Astrocyte of the cerebellum (primary cell): Measurements from ENCODE around the gene ZNF599.
"Not testable (repeated sequence)": the region's sequence is repeated elsewhere in the genome, so short reads cannot be mapped to it uniquely, and the experiment has no call there.

Experiments
- DNase-seq: peaks from one replicate; pipeline ENCODE4 v3.0.0-alpha.2; 2011; ENCODE audit warnings: low read depth
- H3K4me3 ChIP-seq: 2 replicates; pipeline ENCODE4 v1.5.1; 2011; ENCODE audit warnings: mild to moderate bottlenecking, low read depth, low read length, moderate library complexity
- in situ Hi-C: cut with HindIII; loops from 2 replicates; pipeline ENCODE4 v1.10.0; 2017; ENCODE audit warnings: low sequenced_read_pairs
- TF ChIP-seq, protein P1 (sequence below): IDR thresholded peaks from 2 replicates; pipeline ENCODE4 v1.5.1; 2012; ENCODE audit warnings: low read length, low read depth, moderate library complexity, mild to moderate bottlenecking; ENCODE audit errors: missing control alignments

Gene ZNF599

DNA sequence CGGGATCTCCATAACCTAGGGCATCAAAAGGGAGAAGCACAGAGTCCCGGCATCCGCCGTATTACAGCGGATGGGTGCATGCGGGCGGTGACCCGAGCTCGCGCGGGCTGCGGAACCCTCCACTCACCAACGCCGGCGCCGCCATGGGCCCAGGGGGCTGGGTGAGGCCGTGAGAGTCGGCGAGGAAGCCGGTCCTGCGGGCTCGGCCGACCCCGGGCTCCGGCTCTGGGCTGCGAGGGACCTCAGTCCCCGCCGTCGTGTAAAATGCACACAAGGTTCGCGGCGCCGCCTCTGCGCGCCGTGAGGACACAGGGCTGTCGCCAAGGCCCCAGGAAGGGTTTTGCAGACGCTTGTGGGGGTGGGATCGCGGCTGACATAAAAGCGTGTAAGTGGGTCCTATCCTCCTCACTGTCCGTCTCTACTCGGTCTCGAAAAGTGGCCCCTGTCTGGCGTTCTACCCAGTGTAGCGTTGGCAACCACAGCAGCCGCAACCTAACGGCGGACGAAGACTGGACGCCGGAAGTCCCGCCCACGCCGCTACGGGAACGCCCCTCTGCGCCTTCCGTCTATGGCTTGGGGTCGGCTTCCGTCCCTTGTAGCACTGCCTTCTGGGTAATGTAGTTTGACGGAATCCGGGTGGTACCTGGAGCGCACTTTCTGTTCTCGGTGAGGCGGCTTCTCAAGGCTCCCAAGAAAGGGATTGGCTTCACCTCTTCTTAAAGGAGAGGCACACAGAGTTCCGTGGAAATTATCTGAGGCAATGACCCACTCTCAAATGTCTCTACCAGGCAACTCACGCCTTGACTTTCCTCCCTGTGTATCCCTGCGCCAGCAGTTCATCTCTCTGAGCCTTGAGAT, at the start of gene ZNF599:
Gene ZNF599, minus strand, starts transcription at position 519 of the 858 bp plus-strand sequence. Its CDS starts 374 bp downstream, at position 145.
- DNase-seq, result peak; percentile 74
- in situ Hi-C loops, result no loop called here
- TF ChIP-seq, protein P1, sequence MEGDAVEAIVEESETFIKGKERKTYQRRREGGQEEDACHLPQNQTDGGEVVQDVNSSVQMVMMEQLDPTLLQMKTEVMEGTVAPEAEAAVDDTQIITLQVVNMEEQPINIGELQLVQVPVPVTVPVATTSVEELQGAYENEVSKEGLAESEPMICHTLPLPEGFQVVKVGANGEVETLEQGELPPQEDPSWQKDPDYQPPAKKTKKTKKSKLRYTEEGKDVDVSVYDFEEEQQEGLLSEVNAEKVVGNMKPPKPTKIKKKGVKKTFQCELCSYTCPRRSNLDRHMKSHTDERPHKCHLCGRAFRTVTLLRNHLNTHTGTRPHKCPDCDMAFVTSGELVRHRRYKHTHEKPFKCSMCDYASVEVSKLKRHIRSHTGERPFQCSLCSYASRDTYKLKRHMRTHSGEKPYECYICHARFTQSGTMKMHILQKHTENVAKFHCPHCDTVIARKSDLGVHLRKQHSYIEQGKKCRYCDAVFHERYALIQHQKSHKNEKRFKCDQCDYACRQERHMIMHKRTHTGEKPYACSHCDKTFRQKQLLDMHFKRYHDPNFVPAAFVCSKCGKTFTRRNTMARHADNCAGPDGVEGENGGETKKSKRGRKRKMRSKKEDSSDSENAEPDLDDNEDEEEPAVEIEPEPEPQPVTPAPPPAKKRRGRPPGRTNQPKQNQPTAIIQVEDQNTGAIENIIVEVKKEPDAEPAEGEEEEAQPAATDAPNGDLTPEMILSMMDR, result no peak
- peak within 1 kb of the TSS; percentile 63 for H3K4me3 ChIP-seq

GRCh38 chr19:34818270-34818669, 45.3 kb upstream of the ZNF599 start:
- in situ Hi-C loops, result no loop called here
- TF ChIP-seq, protein P1, result no peak
- DNase-seq, result no peak
- H3K4me3 ChIP-seq, result no peak overlapping the region

DNA sequence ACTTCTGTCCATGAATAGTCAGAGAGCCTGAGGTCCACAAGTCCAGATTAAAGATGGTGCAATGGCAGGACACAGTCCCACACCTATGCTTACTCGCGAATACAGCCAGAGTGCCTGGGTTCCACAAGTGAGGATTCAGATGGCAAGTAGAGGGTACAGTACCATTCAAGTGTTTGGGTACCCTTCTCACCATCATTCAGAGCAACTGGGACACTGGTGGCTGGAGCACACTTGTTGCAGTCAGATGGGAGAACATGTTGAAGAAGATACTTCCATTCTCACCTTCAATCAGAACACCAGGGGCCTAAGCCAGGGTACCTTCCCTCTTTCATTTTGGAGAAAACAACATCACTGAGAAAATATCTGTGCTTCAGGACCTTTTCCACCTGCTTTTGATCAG, 43.7 kb upstream of the ZNF599 start:
- DNase-seq, result no peak
- in situ Hi-C loops, result no loop called here
- TF ChIP-seq, protein P1, result no peak
- no peak overlapping the region for H3K4me3 ChIP-seq

DNA sequence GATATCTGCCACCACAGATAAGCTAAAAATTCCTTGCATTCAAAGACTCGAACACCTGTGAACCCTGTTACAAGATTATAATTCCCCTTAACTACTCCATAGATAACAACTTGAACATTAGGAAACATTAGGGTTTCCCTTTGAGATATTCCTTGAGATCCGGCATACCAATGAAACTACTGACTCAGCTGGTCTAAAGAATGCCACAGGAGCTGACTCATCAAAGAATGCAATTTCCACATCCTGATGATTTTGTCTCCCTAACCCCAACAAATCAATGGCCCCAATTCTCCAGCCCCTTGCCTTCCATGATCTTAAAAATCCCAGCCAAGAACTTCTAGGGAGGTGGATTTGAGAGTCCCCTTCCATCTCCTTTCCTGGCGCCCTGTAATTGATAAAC, 35.6 kb upstream of the ZNF599 start:
- peak; percentile 1 for DNase-seq
- no peak overlapping the region for H3K4me3 ChIP-seq
- TF ChIP-seq, protein P1, result no peak
- in situ Hi-C loops, result no loop called here

GRCh38 chr19:34806976-34807860, 34.2 kb upstream of the ZNF599 start:
- no peak overlapping the region for H3K4me3 ChIP-seq
- DNase-seq, result no peak
- in situ Hi-C loops, result no loop called here

DNA sequence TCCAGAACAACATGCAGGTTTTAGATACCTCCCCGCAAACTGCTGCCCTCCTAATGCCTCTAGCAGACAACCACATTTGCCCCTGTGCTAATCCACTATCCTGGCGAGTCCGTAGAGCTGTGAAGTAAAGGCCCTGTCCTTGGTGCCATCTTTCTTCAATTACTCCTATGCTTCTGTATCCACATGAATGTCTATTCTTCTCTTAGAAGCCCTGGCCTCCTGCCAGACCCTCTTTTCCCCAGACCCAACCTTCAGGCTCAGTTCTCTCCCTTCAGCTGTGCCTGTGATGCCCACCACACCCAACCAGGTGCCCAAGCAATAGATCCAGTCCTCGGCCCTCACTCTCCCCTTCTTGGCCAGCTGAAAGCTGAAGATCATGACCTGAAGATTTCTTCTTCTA, 31.1 kb upstream of the ZNF599 start:
- no peak overlapping the region for H3K4me3 ChIP-seq
- in situ Hi-C loops, result no loop called here
- TF ChIP-seq, protein P1, result no peak
- DNase-seq, result no peak

More at GRCh38 chr19:34806976-34807860, 34.2 kb upstream of the ZNF599 start:
- TF ChIP-seq, protein P1, result no peak

- DNase-seq, H3K4me3 ChIP-seq, in situ Hi-C loops: not testable (repeated sequence)
Observed at GRCh38 chr19:34796953-34797352, 23.9 kb upstream of the ZNF599 start.
